VCaP (cell line): ENCODE results near the gene PAPSS2.
"Not testable (repeated sequence)": the region's sequence is repeated elsewhere in the genome, so short reads cannot be mapped to it uniquely, and the experiment has no call there.

Source experiments
- H3K27ac ChIP-seq: fragments of 450-650 bp; 2 replicates; pipeline ENCODE4 v1.5.1; 2017
- TF ChIP-seq, protein P1 (sequence below): fragments of 450-650 bp; conservative IDR thresholded peaks from 2 replicates; pipeline ENCODE4 v1.5.1; 2017; ENCODE audit warnings: mild to moderate bottlenecking, moderate library complexity

Gene PAPSS2

DNA sequence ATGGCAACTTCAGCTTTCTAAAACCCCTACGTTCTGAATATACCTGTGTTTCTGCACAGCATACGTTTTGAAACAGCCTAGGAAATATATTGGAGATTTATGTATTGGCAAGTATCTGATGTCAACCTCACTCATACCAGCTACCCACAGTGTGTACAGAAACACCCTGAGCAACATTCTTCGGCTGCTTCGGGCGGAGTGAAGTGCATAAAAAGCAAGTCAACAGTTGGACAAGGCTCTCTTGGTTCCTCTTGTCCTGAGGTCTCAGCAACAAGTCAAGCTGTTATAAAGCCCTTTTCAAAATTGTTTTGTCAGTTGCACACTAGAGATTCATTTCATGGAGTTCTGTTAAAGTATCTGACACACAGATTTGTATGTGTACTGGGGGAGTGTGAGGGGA lies 40.0 kb upstream of the PAPSS2 start:
- TF ChIP-seq, protein P1, sequence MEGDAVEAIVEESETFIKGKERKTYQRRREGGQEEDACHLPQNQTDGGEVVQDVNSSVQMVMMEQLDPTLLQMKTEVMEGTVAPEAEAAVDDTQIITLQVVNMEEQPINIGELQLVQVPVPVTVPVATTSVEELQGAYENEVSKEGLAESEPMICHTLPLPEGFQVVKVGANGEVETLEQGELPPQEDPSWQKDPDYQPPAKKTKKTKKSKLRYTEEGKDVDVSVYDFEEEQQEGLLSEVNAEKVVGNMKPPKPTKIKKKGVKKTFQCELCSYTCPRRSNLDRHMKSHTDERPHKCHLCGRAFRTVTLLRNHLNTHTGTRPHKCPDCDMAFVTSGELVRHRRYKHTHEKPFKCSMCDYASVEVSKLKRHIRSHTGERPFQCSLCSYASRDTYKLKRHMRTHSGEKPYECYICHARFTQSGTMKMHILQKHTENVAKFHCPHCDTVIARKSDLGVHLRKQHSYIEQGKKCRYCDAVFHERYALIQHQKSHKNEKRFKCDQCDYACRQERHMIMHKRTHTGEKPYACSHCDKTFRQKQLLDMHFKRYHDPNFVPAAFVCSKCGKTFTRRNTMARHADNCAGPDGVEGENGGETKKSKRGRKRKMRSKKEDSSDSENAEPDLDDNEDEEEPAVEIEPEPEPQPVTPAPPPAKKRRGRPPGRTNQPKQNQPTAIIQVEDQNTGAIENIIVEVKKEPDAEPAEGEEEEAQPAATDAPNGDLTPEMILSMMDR = no peak
- H3K27ac ChIP-seq = no peak overlapping the region

DNA sequence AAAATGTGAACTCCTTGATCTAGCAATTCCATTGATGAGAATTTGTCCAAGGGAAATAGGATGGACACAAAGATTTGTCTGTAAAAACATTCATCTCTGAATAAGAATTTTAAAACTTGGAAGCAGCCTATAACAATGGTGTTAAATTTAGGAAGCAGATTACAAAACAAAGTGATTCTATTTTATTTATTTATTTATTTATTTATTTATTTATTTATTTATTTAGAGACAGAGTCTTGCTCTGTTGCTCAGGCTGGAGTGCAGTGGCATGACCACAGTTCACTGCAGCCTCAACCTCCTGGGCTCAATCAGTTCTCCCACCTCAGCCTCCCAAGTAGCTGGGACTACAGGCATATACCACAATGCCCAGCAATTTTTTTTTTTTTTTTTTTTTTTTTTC lies 38.2 kb upstream of the PAPSS2 start:
- H3K27ac ChIP-seq = not testable (repeated sequence)

DNA sequence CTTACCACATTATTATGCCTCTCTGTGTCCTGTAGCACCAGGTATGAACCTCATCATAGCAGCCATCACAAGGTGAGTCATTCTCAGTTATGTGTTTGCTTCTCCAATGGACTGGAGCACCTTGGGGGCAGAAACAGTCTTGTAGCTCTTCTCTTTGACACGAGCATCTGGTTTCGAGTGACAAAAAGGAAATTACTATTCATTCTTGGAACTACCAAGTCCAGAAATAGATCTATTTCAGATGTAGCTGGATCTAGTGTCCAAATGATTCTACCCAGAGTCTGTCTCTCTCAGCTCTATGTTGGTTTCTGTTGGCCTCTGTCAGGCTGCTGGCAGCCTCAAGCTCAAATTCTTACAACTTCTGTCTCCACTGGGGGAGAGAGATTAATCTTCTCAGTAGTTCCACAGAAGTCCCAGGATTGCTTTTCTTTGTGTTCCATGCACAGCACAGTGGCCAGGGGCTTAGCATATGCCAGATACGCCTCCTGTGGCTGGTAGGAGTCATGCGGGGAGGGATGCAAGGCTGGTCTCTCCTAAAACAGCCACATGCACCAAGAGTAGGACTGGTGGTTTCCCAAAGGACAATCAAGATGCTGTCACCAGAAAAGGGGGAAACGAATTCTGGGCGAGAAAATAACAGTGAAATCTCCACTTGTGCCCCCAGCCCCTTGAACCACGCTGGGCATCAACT lies 37.2 kb upstream of the PAPSS2 start:
- TF ChIP-seq, protein P1 = no peak

DNA sequence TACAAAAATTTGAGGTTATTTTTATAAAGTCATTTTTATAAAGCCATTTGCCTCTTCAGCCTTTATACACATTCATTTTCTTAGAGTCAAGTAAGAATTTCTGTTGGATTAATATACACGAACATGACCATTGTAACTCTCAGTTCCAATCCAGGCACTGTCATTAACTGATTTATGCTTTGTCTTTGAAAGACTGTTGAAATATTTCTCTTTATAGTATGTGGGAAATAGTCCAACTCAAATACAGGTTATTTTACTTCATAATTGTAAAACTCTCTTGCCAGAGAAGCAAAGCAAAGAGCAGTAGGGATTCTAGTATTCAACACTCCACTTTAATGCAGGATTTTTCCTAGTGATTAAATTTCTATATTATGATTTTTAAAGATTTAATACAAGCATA lies 36.5 kb upstream of the PAPSS2 start:
- H3K27ac ChIP-seq = peak overlapping the region; percentile 52
- TF ChIP-seq, protein P1 = no peak

More for the DNA sequence above, 37.2 kb upstream of the PAPSS2 start:
- H3K27ac ChIP-seq = peak overlapping the region; percentile 52

DNA sequence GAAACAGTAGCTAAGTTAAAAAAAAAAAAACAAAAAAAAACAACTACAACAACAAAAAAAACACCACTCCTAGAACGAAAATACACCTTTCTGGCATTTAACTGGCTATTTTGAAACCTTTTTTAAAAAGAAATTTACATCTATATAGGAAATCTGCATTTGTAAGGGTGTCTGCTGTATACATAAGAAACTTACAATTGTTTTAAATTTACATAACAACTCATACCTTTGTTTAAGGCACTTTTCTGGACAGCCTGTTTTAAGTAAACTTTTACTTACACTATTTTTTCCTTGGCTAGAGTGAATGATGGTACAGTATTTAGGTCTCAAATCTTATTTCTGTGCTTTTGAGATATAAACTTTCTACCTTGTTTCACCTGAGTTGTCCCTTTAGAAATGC lies 34.0 kb upstream of the PAPSS2 start:
- H3K27ac ChIP-seq = no peak overlapping the region
- TF ChIP-seq, protein P1 = no peak

DNA sequence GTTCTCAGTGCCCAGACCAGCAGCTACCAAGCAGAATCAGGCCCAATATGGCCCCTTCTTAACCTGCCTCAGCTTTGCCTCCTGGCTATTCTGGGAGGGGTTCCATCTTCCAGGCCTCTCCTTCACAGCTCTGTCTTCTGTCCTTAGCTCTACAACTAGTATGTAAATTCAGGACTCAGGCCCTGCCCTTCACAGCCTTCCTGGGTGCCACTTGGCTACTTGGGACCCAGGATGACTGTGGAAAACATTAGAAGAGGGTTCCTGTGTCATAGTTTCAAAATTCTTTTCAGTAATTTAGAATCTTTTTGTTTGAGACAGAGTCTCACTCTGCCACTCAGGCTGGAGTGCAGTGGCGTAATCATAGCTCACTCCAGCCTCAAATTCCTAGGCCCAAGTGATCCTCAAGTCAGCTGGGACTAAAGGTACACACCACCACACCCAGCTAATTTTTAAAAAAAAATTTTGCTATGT lies 33.2 kb upstream of the PAPSS2 start:
- TF ChIP-seq, protein P1 = no peak
- no peak overlapping the region for H3K27ac ChIP-seq

DNA sequence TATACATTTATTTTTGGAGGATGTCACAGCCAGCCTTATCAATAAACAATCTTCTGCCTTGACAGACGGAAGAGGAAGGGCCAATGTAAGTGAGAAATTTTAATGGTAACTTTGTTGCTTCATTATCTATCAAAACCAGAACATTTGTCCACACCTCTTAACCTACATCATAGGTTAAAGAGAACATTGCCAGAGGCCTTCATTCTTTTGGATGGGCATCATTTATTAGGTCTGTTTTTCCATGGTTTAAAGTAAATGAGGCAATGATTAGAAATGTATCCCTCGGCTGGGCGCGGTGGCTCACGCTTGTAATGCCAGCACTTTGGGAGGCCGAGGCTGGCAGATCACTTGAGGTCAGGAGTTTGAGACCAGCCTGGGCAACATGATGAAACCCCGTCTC lies 29.5 kb upstream of the PAPSS2 start:
- H3K27ac ChIP-seq = no peak overlapping the region
- TF ChIP-seq, protein P1 = no peak

DNA sequence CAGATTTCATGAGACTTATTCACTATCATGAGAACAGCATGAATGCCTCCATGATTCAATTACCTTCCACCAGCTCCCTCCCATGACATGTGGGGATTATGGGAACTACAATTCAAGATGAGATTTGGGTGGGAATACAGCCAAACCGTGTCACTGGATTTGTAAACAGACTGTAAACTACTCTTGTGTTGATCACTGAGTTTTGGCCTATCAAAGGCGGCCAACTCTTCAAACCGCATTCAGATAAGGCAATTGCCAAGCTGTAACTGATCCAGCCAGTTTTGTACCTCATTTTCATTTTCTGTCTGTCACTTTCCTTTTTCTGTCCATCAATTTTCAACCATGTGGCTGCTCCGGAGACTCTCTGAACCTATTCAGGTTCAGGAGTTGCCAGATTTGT lies 27.2 kb upstream of the PAPSS2 start:
- TF ChIP-seq, protein P1 = no peak
- H3K27ac ChIP-seq = no peak overlapping the region
